H9 (cell line): Measurements from ENCODE around the gene GSG1L. TPM values are rescaled to one million over a fixed set of nuclear protein-coding genes. Genes with fewer than 3 reads are reported as not detected.

Experiments
- DNase-seq: peaks from one replicate; pipeline ENCODE4 v3.0.0-alpha.2; 2017
- H2AFZ ChIP-seq: one replicate; pipeline ENCODE4 v1.6.1; 2013; ENCODE audit warnings: mild to moderate bottlenecking, low read length, control low read depth, moderate library complexity
- H2AK5ac ChIP-seq: 2 replicates; pipeline ENCODE4 v1.6.1; 2013; ENCODE audit warnings: low read length, control low read depth, mixed read lengths; ENCODE audit not compliant: insufficient read length
- H2BK120ac ChIP-seq: one replicate; pipeline ENCODE4 v1.6.1; 2013; ENCODE audit warnings: low read depth, mild to moderate bottlenecking, low read length, control low read depth, inconsistent platforms; ENCODE audit not compliant: poor library complexity, severe bottlenecking
- H2BK12ac ChIP-seq: 2 replicates; pipeline ENCODE4 v1.6.1; 2013; ENCODE audit warnings: low read length, control low read depth, mixed read lengths, low read depth; ENCODE audit not compliant: insufficient read length
- H2BK15ac ChIP-seq: 2 replicates; pipeline ENCODE4 v1.6.1; 2013; ENCODE audit warnings: low read depth, low read length, control low read depth
- H2BK20ac ChIP-seq: one replicate; pipeline ENCODE4 v1.6.1; 2013; ENCODE audit warnings: low read depth, mild to moderate bottlenecking, low read length, control low read depth, inconsistent platforms; ENCODE audit not compliant: poor library complexity, severe bottlenecking
- H2BK5ac ChIP-seq: 2 replicates; pipeline ENCODE4 v1.6.1; 2013; ENCODE audit warnings: low read length, control low read depth, mixed read lengths; ENCODE audit not compliant: insufficient read length
- H3K14ac ChIP-seq: 2 replicates; pipeline ENCODE4 v1.6.1; 2013; ENCODE audit warnings: low read length, control low read depth; ENCODE audit not compliant: insufficient read depth
- H3K18ac ChIP-seq: 2 replicates; pipeline ENCODE4 v1.6.1; 2013; ENCODE audit warnings: low read depth, mild to moderate bottlenecking, mixed read lengths, low read length, control low read depth; ENCODE audit not compliant: insufficient read length
- H3K23ac ChIP-seq: 2 replicates; pipeline ENCODE4 v1.6.1; 2013; ENCODE audit warnings: low read length, control low read depth, mixed read lengths, low read depth; ENCODE audit not compliant: insufficient read length
- H3K23me2 ChIP-seq: 2 replicates; pipeline ENCODE4 v1.6.1; 2013; ENCODE audit warnings: low read depth, mild to moderate bottlenecking, mixed read lengths, low read length, control low read depth; ENCODE audit not compliant: insufficient read length, poor library complexity, severe bottlenecking
- H3K27ac ChIP-seq: 2 replicates; pipeline ENCODE4 v1.5.1; 2013; ENCODE audit warnings: low read length, control low read depth, mixed read lengths, low read depth; ENCODE audit not compliant: insufficient read length
- H3K27me3 ChIP-seq: 2 replicates; pipeline ENCODE4 v1.6.1; 2013; ENCODE audit warnings: low read length, control low read depth, inconsistent platforms; ENCODE audit not compliant: insufficient read depth
- H3K4ac ChIP-seq: 2 replicates; pipeline ENCODE4 v1.6.1; 2013; ENCODE audit warnings: low read depth, mild to moderate bottlenecking, control low read depth, inconsistent platforms, low read length, moderate library complexity
- H3K4me1 ChIP-seq: 2 replicates; pipeline ENCODE4 v1.6.1; 2013; ENCODE audit warnings: low read length, control low read depth, inconsistent platforms; ENCODE audit not compliant: insufficient read depth
- H3K4me2 ChIP-seq: 2 replicates; pipeline ENCODE4 v1.6.1; 2013; ENCODE audit warnings: low read length, control low read depth, mixed read lengths; ENCODE audit not compliant: insufficient read length, insufficient read depth
- H3K56ac ChIP-seq: 2 replicates; pipeline ENCODE4 v1.6.1; 2013; ENCODE audit warnings: low read depth, mild to moderate bottlenecking, mixed read lengths, low read length, control low read depth; ENCODE audit not compliant: insufficient read length
- H3K79me1 ChIP-seq: 2 replicates; pipeline ENCODE4 v1.6.1; 2013; ENCODE audit warnings: low read depth, mild to moderate bottlenecking, moderate library complexity, low read length, control low read depth, inconsistent platforms; ENCODE audit not compliant: insufficient read depth, poor library complexity, severe bottlenecking
- H3K79me2 ChIP-seq: 2 replicates; pipeline ENCODE4 v1.6.1; 2013; ENCODE audit warnings: low read length, control low read depth, inconsistent platforms; ENCODE audit not compliant: insufficient read depth
- H3K9ac ChIP-seq: 2 replicates; pipeline ENCODE4 v1.6.1; 2013; ENCODE audit warnings: low read length, control low read depth, mixed read lengths; ENCODE audit not compliant: insufficient read length; ENCODE audit errors: extremely low read depth
- H3K9me3 ChIP-seq: one replicate; pipeline ENCODE4 v1.6.1; 2013; ENCODE audit warnings: low read depth, low read length, inconsistent platforms; ENCODE audit not compliant: control insufficient read depth
- H3T11ph ChIP-seq: one replicate; pipeline ENCODE4 v1.6.1; 2013; ENCODE audit warnings: mild to moderate bottlenecking, low read length, control low read depth, inconsistent platforms
- H4K20me1 ChIP-seq: one replicate; pipeline ENCODE4 v1.6.1; 2013; ENCODE audit not compliant: control insufficient read depth, insufficient read length, insufficient read depth
- H4K5ac ChIP-seq: 2 replicates; pipeline ENCODE4 v1.6.1; 2013; ENCODE audit warnings: low read depth, mild to moderate bottlenecking, mixed read lengths, low read length, control low read depth; ENCODE audit not compliant: insufficient read length
- H4K8ac ChIP-seq: replicated peaks from 2 replicates; pipeline ENCODE4 v1.6.1; 2013; ENCODE audit warnings: low read length, control low read depth, mixed read lengths, low read depth; ENCODE audit not compliant: insufficient read length
- H4K91ac ChIP-seq: 2 replicates; pipeline ENCODE4 v1.6.1; 2013; ENCODE audit warnings: low read depth, mild to moderate bottlenecking, moderate library complexity, mixed read lengths, low read length, control low read depth; ENCODE audit not compliant: insufficient read length
- H3K27ac Mint-ChIP-seq, 3 experiments: 2 replicates in 2 of 3; 3 replicates in 1 of 3; pipeline ENCODE4 v1.8.0; 2020 to 2021; ENCODE audit warnings: mixed read lengths in 3 of 3, mild to moderate bottlenecking in 1 of 3, moderate library complexity in 1 of 3
- H3K27me3 Mint-ChIP-seq: 2 replicates; pipeline ENCODE4 v1.8.0; 2021; ENCODE audit warnings: low read depth, mild to moderate bottlenecking, moderate library complexity, mixed read lengths
- H3K36me3 Mint-ChIP-seq, 3 experiments: 2 replicates in 2 of 3; 3 replicates in 1 of 3; pipeline ENCODE4 v1.8.0; 2020 to 2021; ENCODE audit warnings: low read depth in 3 of 3, mixed read lengths in 3 of 3; ENCODE audit not compliant: insufficient read depth in 1 of 3
- H3K4me1 Mint-ChIP-seq, 2 experiments: 2 replicates each; pipeline ENCODE4 v1.8.0; 2020; ENCODE audit warnings: mixed read lengths in 2 of 2
- H3K4me3 Mint-ChIP-seq, 2 experiments: 2 replicates in 1 of 2; 3 replicates in 1 of 2; pipeline ENCODE4 v1.8.0; 2020 to 2021; ENCODE audit warnings: mild to moderate bottlenecking in 2 of 2, mixed read lengths in 2 of 2, moderate library complexity in 1 of 2
- H3K9me3 Mint-ChIP-seq, 2 experiments: 2 replicates in 1 of 2; 3 replicates in 1 of 2; pipeline ENCODE4 v1.8.0; 2020; ENCODE audit warnings: mild to moderate bottlenecking in 2 of 2, mixed read lengths in 2 of 2, moderate library complexity in 1 of 2
- CTCF ChIP-seq: fragments of 200-600 bp; sonication (generic); conservative IDR thresholded peaks from 3 replicates; pipeline ENCODE4 v1.8.0; 2021; ENCODE audit warnings: antibody characterized with exemption, mild to moderate bottlenecking
- WGBS: extraction: QIAGEN DNeasy Blood & Tissue Kit; methylation state at CpG from one replicate; pipeline ENCODE4 v1.1.7; 2013; ENCODE audit warnings: missing lambda C conversion rate, low lambda C conversion rate, mixed read lengths; ENCODE audit not compliant: insufficient read length; ENCODE audit errors: extremely low coverage; 5-methylcytosine and 5-hydroxymethylcytosine counted together
- total RNA-seq: library from RNA; stranded (reverse); gene quantifications from 2 replicates; pipeline ENCODE4 v1.2.1, GENCODE V29; 2021

GSG1L gene
- total RNA-seq, 1 experiment from 2014 or later, result 0.35 TPM

GRCh38 chr16:27739606-27740357 is 323.7 kb downstream of the GSG1L start:
- Mint-ChIP-seq H3K4me3 (no peak overlapping the region), H3K36me3 (peaks cover 0 to 8% (median 0%) of the 10 kb centered on the region in 3 experiments; a peak in 3 of 7 replicates), H3K9me3 (no peaks in the 10 kb centered on the region), H3K4me1 (no peaks in the 10 kb centered on the region), H3K27me3 (no peaks in the 10 kb centered on the region; the same call in none of the 2 replicates), H3K27ac (no peak overlapping the region)
- no peak overlapping the region for H2BK120ac ChIP-seq
- H3K18ac ChIP-seq, result no peak overlapping the region
- no peak overlapping the region for H3T11ph ChIP-seq
- no peak overlapping the region for H3K27ac ChIP-seq
- no peak overlapping the region for H3K56ac ChIP-seq
- no peaks in the 10 kb centered on the region for H3K79me2 ChIP-seq
- H3K9ac ChIP-seq, result no peak overlapping the region
- H3K23me2 ChIP-seq, result no peaks in the 10 kb centered on the region
- H3K79me1 ChIP-seq, result no peaks in the 10 kb centered on the region
- WGBS, result no CpG with 5 or more reads among the region's 17 CpGs
- H4K91ac ChIP-seq, result no peak overlapping the region
- H4K8ac ChIP-seq, result no peak overlapping the region
- DNase-seq, result no peak
- no peaks in the 10 kb centered on the region for H4K20me1 ChIP-seq
- H3K23ac ChIP-seq, result no peak overlapping the region
- H2BK12ac ChIP-seq, result no peak overlapping the region
- TF ChIP-seq CTCF, result no peak
- no peak overlapping the region for H2BK20ac ChIP-seq
- H3K27me3 ChIP-seq, result no peaks in the 10 kb centered on the region
- no peak overlapping the region for H3K4ac ChIP-seq
- H4K5ac ChIP-seq, result no peak overlapping the region
- H2BK5ac ChIP-seq, result no peak overlapping the region
- H2AK5ac ChIP-seq, result no peak overlapping the region
- H3K14ac ChIP-seq, result no peak overlapping the region
- no peak overlapping the region for H2AFZ ChIP-seq
- H3K4me1 ChIP-seq, result no peaks in the 10 kb centered on the region
- H3K4me2 ChIP-seq, result no peak overlapping the region
- H2BK15ac ChIP-seq, result no peak overlapping the region
- H3K9me3 ChIP-seq, result no peaks in the 10 kb centered on the region
